ENCODE results near the gene SEC14L2.
A peak's percentile ranks its signal among the peaks of the same experiment; 100 is the strongest.

SEC14L2 gene

GRCh38 chr22:30385942-30386341 lies 10.9 kb upstream of the SEC14L2 start:
- DNase-seq (ENCODE audit: low spot score): no peak
- TF ChIP-seq CTCF (IDR thresholded peaks at IDR 0.05; ENCODE audit: borderline replicate concordance, control extremely low read depth, extremely low read depth, insufficient read depth, missing control alignments): no peak
- in situ Hi-C loops (cut with MboI; ENCODE audit: low sequenced_read_pairs, unreplicated experiment): loop anchor here (10.0 kb wide), 1 partner anchor 281 kb away; no protein-coding TSS in a partner anchor

- TF ChIP-seq CTCF (IDR thresholded peaks at IDR 0.05; ENCODE audit: borderline replicate concordance, control extremely low read depth, extremely low read depth, insufficient read depth, missing control alignments): no peak
- in situ Hi-C loops (cut with MboI; ENCODE audit: low sequenced_read_pairs, unreplicated experiment): loop anchor here (10.0 kb wide), 1 partner anchor 282 kb away; no protein-coding TSS in a partner anchor
- no peak for DNase-seq (ENCODE audit: low spot score)
Measured at GRCh38 chr22:30386608-30386959, 10.2 kb upstream of the SEC14L2 start.

- in situ Hi-C loops (cut with MboI; ENCODE audit: low sequenced_read_pairs, unreplicated experiment): loop anchor here (10.0 kb wide), 1 partner anchor 282 kb away; no protein-coding TSS in a partner anchor
Measured at GRCh38 chr22:30386960-30387827, 9.6 kb upstream of the SEC14L2 start, which contains the start of gene RNF215. TSS of gene RNF215 (minus strand) at chr22:30387411. CDS start at chr22:30387313, 98 bp downstream.

GRCh38 chr22:30390974-30391691 lies 5.7 kb upstream of the SEC14L2 start:
- in situ Hi-C loops (cut with MboI; ENCODE audit: low sequenced_read_pairs, unreplicated experiment): loop anchor here (5.0 to 10.0 kb wide), 2 partner anchors 94 to 104 kb away; partner anchors contain the start of gene CASTOR1
- peak; percentile 86 for DNase-seq (ENCODE audit: low spot score)
- TF ChIP-seq CTCF (IDR thresholded peaks at IDR 0.05; ENCODE audit: borderline replicate concordance, control extremely low read depth, extremely low read depth, insufficient read depth, missing control alignments): peak; percentile 71

More at GRCh38 chr22:30386960-30387827, 9.6 kb upstream of the SEC14L2 start, which contains the start of gene RNF215:
- TF ChIP-seq CTCF (IDR thresholded peaks at IDR 0.05; ENCODE audit: borderline replicate concordance, control extremely low read depth, extremely low read depth, insufficient read depth, missing control alignments): peak; percentile 89
- DNase-seq (ENCODE audit: low spot score): peak; percentile 97

- peak; percentile 73 for DNase-seq (ENCODE audit: low spot score)
- in situ Hi-C loops (cut with MboI; ENCODE audit: low sequenced_read_pairs, unreplicated experiment): loop anchor here (5.0 to 10.0 kb wide), 2 partner anchors 92 to 105 kb away; partner anchors contain the start of gene CASTOR1
- TF ChIP-seq CTCF (IDR thresholded peaks at IDR 0.05; ENCODE audit: borderline replicate concordance, control extremely low read depth, extremely low read depth, insufficient read depth, missing control alignments): no peak
Measured at GRCh38 chr22:30392661-30393321, 4.0 kb upstream of the SEC14L2 start.

- no peak for DNase-seq (ENCODE audit: low spot score)
- in situ Hi-C loops (cut with MboI; ENCODE audit: low sequenced_read_pairs, unreplicated experiment): loop anchor here (5.0 to 10.0 kb wide), 2 partner anchors 92 to 106 kb away; partner anchors contain the start of gene CASTOR1
- TF ChIP-seq CTCF (IDR thresholded peaks at IDR 0.05; ENCODE audit: borderline replicate concordance, control extremely low read depth, extremely low read depth, insufficient read depth, missing control alignments): no peak
Measured at GRCh38 chr22:30393322-30393680, 3.5 kb upstream of the SEC14L2 start.

All from GM13976 (cell line).